DMS 273 treated with DMSO at 0.1 percent for 48 hours (cell line): Measurements from ENCODE around the gene ACTG1.

Source experiments
- DNase-seq: peaks from one replicate; lab custom pipeline; 2025; lab: John Stamatoyannopoulos, UW

Gene ACTG1

GRCh38 chr17:81462506-81463125 lies 50.0 kb downstream of the ACTG1 start:
- no peak for DNase-seq

GRCh38 chr17:81461607-81462500 lies 50.7 kb downstream of the ACTG1 start:
- no peak for DNase-seq

- no peak for DNase-seq
These were observed 51.6 kb downstream of the ACTG1 start for GRCh38 chr17:81460856-81461460.
